Caco-2 (cell line): ENCODE measurements around the gene ANK3. TPM values are rescaled to one million over a fixed set of nuclear protein-coding genes. Genes with fewer than 3 reads are reported as not detected.

Experiments
- BruUV-seq: library from RNA; stranded (reverse); fragments of 400-500 nt; replicated peaks from 2 replicates; lab custom pipeline; 2021; lab: Mats Ljungman, UMichigan
- CTCF ChIA-PET: fragments of 300-600 bp; sonication (Branson Sonifier 250); formaldehyde crosslinking; loops from one replicate; lab custom pipeline; 2022; ENCODE audit warnings: antibody characterized with exemption; lab: Charles Lee
- POLR2A ChIA-PET: fragments of 300-600 bp; sonication (Branson Sonifier 250); formaldehyde crosslinking; loops from one replicate; lab custom pipeline; 2022; ENCODE audit warnings: antibody characterized with exemption; lab: Charles Lee
- DNase-seq, 2 experiments: peaks; one replicate each; pipeline versions ENCODE4 v3.0.0 to v3.0.0-alpha.2; 2020 to 2022
- H3K27me3 ChIP-seq: replicated peaks from 2 replicates; pipeline ENCODE4 v1.6.0; 2011; ENCODE audit warnings: low read length; ENCODE audit not compliant: control insufficient read depth, insufficient read depth
- H3K36me3 ChIP-seq: 2 replicates; pipeline ENCODE4 v1.5.1; 2011; ENCODE audit warnings: low read length; ENCODE audit not compliant: control insufficient read depth, insufficient read depth
- H3K4me1 ChIP-seq: fragments of 250-450 bp; sonication (Bioruptor Pico); 2 replicates; pipeline ENCODE4 v1.5.1; 2020; ENCODE audit warnings: mild to moderate bottlenecking
- H3K4me3 ChIP-seq: 2 replicates; pipeline ENCODE4 v1.5.1; 2011; ENCODE audit warnings: low read depth, mild to moderate bottlenecking, control low read depth, low read length
- H3K9me3 ChIP-seq: fragments of 250-450 bp; sonication (Bioruptor Pico); 2 replicates; pipeline ENCODE4 v1.5.1; 2020; ENCODE audit warnings: mild to moderate bottlenecking, moderate library complexity
- H3K27ac Mint-ChIP-seq: one replicate; pipeline ENCODE4 v1.8.0; 2022; ENCODE audit warnings: mixed read lengths; ENCODE audit not compliant: unreplicated experiment
- H3K27me3 Mint-ChIP-seq: one replicate; pipeline ENCODE4 v1.8.0; 2022; ENCODE audit warnings: mixed read lengths; ENCODE audit not compliant: insufficient read depth, unreplicated experiment
- H3K36me3 Mint-ChIP-seq: one replicate; pipeline ENCODE4 v1.8.0; 2022; ENCODE audit warnings: mild to moderate bottlenecking, mixed read lengths; ENCODE audit not compliant: insufficient read depth, unreplicated experiment
- H3K4me1 Mint-ChIP-seq: one replicate; pipeline ENCODE4 v1.8.0; 2022; ENCODE audit warnings: low read depth, mixed read lengths; ENCODE audit not compliant: unreplicated experiment
- H3K4me3 Mint-ChIP-seq: one replicate; pipeline ENCODE4 v1.8.0; 2022; ENCODE audit warnings: mild to moderate bottlenecking, moderate library complexity, mixed read lengths; ENCODE audit not compliant: unreplicated experiment
- H3K9me3 Mint-ChIP-seq: one replicate; pipeline ENCODE4 v1.8.0; 2022; ENCODE audit warnings: mixed read lengths; ENCODE audit not compliant: unreplicated experiment
- intact Hi-C: fragments of 100-400 bp; cut with micrococcal nuclease; formaldehyde crosslinking; loops from one replicate; pipeline ENCODE4 v1.10.0; 2022; ENCODE audit not compliant: unreplicated experiment
- total RNA-seq: library from RNA; stranded (reverse); gene quantifications from 2 replicates; pipeline ENCODE4 v1.2.3, GENCODE V29; 2022
- TF ChIP-seq, protein P1 (sequence below), 2 experiments: fragments of 200-600 bp in 1 of 2; IDR thresholded peaks; 1 replicate in 1 of 2; 2 replicates in 1 of 2; pipeline versions ENCODE4 v1.5.1 to v1.8.0; 2011 to 2022; ENCODE audit warnings: antibody characterized with exemption in 1 of 2, control low read depth in 1 of 2, inconsistent platforms in 1 of 2, low read depth in 1 of 2, low read length in 1 of 2, mild to moderate bottlenecking in 1 of 2, moderate library complexity in 1 of 2; ENCODE audit not compliant: insufficient read depth in 1 of 2, severe bottlenecking in 1 of 2, unreplicated experiment in 1 of 2

ANK3 gene
- total RNA-seq, 1 experiment from 2014 or later: 46.7 TPM

DNA sequence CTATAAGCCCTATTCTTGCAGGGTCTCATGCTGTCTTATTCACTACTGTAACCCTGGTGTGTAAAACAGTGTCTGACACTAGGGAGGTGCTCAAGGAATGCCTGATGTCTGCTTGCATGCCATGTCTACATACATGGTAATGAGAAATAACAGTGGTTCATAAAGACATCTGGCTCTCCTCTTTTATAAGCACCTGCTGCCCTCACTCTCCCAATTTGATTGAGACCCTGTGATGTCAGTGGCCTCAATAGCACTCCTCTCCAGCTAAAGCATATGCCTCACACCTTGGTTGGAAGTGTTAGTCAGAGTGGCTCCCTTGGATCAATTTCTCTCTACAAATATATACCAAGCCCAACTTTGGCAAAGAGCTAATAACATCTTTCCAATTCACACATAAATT is 30.6 kb downstream of the ANK3 start:
- Histone ChIP-seq H3K36me3 (no peaks in the 10 kb centered on the region), H3K4me1 (no peaks in the 10 kb centered on the region), H3K9me3 (no peaks in the 10 kb centered on the region), H3K27me3 (no peaks in the 10 kb centered on the region), H3K4me3 (no peak overlapping the region)
- BruUV-seq: no TSS peak
- TF ChIP-seq, protein P1, sequence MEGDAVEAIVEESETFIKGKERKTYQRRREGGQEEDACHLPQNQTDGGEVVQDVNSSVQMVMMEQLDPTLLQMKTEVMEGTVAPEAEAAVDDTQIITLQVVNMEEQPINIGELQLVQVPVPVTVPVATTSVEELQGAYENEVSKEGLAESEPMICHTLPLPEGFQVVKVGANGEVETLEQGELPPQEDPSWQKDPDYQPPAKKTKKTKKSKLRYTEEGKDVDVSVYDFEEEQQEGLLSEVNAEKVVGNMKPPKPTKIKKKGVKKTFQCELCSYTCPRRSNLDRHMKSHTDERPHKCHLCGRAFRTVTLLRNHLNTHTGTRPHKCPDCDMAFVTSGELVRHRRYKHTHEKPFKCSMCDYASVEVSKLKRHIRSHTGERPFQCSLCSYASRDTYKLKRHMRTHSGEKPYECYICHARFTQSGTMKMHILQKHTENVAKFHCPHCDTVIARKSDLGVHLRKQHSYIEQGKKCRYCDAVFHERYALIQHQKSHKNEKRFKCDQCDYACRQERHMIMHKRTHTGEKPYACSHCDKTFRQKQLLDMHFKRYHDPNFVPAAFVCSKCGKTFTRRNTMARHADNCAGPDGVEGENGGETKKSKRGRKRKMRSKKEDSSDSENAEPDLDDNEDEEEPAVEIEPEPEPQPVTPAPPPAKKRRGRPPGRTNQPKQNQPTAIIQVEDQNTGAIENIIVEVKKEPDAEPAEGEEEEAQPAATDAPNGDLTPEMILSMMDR (IDR thresholded peaks at IDR 0.05; ENCODE audit: insufficient read depth in 1 of 2, low read depth in 1 of 2, low read length in 1 of 2, severe bottlenecking in 1 of 2, unreplicated experiment in 1 of 2): no peak
- intact Hi-C loops: no loop called here
- CTCF ChIA-PET: no interaction called here
- no peak overlapping the region for H3K4me3 Mint-ChIP-seq
- no peaks in the 10 kb centered on the region for H3K36me3 Mint-ChIP-seq
- no peak for DNase-seq
- H3K27ac Mint-ChIP-seq: no peak overlapping the region
- H3K27me3 Mint-ChIP-seq: no peaks in the 10 kb centered on the region
- POLR2A ChIA-PET: no interaction called here
- peaks cover under 1% of the 10 kb centered on the region for H3K4me1 Mint-ChIP-seq
- no peaks in the 10 kb centered on the region for H3K9me3 Mint-ChIP-seq

DNA sequence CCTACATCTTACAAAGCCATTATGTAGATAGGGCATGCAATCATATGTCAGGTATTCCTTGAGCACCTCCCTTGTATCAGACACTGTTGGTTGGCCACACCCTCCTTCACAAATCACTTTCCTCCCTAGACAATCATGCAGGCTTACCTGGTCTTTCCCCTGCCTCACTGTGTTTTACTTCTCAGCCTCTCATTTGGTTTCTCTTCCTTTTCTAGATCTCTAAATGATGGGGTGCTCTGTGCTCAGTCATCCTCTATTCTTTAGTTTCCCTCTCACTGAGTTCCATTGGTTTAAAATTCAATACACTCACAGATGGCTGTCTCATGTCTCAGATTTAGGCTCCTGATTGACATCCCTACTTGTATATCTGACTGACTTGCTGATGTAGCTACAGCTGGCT is 31.4 kb downstream of the ANK3 start:
- no peak overlapping the region for H3K27ac Mint-ChIP-seq
- Histone ChIP-seq H3K9me3 (no peaks in the 10 kb centered on the region), H3K36me3 (no peaks in the 10 kb centered on the region), H3K4me1 (peaks cover 6% of the 10 kb centered on the region), H3K27me3 (no peaks in the 10 kb centered on the region), H3K4me3 (no peak overlapping the region)
- POLR2A ChIA-PET: interaction anchor here (0.7 kb wide), 1 partner anchor 495 kb away, joined by 3 read pairs; no protein-coding TSS in a partner anchor
- no peaks in the 10 kb centered on the region for H3K9me3 Mint-ChIP-seq
- H3K27me3 Mint-ChIP-seq: no peaks in the 10 kb centered on the region
- CTCF ChIA-PET: no interaction called here
- no TSS peak for BruUV-seq
- no peak for DNase-seq
- intact Hi-C loops: no loop called here
- peaks cover 8% of the 10 kb centered on the region for H3K4me1 Mint-ChIP-seq
- H3K36me3 Mint-ChIP-seq: no peaks in the 10 kb centered on the region
- TF ChIP-seq, protein P1 (IDR thresholded peaks at IDR 0.05; ENCODE audit: insufficient read depth in 1 of 2, low read depth in 1 of 2, low read length in 1 of 2, severe bottlenecking in 1 of 2, unreplicated experiment in 1 of 2): no peak
- H3K4me3 Mint-ChIP-seq: no peak overlapping the region

DNA sequence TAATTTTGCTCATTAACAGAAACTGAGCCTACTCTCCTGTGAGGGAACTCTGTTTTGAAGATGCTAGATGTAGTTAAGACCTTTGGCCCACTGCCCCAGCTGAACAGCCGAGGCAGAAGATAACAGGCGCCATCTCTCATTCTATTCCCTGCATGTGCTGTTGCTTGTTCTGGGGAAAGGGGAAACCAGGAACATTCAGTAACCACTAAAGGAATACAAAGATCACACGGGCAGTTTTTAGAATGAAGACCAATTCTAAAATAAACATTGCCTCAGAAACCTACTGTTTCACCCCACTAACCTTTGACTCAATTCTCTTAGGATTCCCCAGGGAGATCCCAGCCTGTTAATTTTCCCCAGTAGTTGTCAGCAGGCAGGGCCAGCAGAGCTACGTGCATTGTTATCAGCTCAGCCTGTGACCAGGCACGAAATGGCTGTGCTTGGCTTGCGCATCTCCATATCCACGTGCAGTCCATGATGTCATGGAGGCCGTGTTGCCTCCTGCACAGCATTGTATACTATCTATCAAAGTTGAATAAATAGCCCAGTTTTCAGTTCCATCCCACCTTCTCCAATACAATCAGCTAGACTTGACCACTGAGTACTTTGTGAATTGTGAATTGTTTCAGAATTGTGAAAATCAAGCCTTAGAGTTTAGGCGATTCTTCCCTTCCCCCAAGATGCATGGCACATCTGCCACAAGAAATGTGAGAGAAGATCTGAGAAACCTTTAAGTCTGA is 36.0 kb downstream of the ANK3 start:
- POLR2A ChIA-PET: no interaction called here
- Histone ChIP-seq H3K4me1 (peaks cover 15% of the 10 kb centered on the region), H3K4me3 (no peak overlapping the region), H3K36me3 (no peaks in the 10 kb centered on the region), H3K9me3 (no peaks in the 10 kb centered on the region), H3K27me3 (no peaks in the 10 kb centered on the region)
- Mint-ChIP-seq H3K4me1 (peaks cover 23% of the 10 kb centered on the region), H3K4me3 (no peak overlapping the region), H3K36me3 (no peaks in the 10 kb centered on the region), H3K9me3 (no peaks in the 10 kb centered on the region), H3K27me3 (no peaks in the 10 kb centered on the region), H3K27ac (no peak overlapping the region)
- DNase-seq: peak in 1 of 2 experiments; percentile 26
- BruUV-seq: no TSS peak
- intact Hi-C loops: no loop called here
- TF ChIP-seq, protein P1 (IDR thresholded peaks at IDR 0.05; ENCODE audit: insufficient read depth in 1 of 2, low read depth in 1 of 2, low read length in 1 of 2, severe bottlenecking in 1 of 2, unreplicated experiment in 1 of 2): no peak
- CTCF ChIA-PET: no interaction called here
